ENCODE measurements around the gene SBF2.

- TF ChIP-seq CTCF (IDR thresholded peaks at IDR 0.05) (no peak), POLR2A (IDR thresholded peaks at IDR 0.05) (no peak)
Observed at GRCh38 chr11:9790703-9791102, 503.3 kb downstream of the SBF2 start.

All from lower leg skin (tissue), 3 donors.